Measurements from ENCODE around the gene TTC34. TPM values are rescaled to one million over a fixed set of nuclear protein-coding genes. Genes with fewer than 3 reads are reported as not detected.

Gene TTC34
- total and polyA plus RNA-seq, 2 experiments from 2014 or later, result 0.08 to 0.35 TPM

GRCh38 chr1:2806591-2806990 is 5.1 kb upstream of the TTC34 start (continued):
- TF ChIP-seq ZNF462 (CRISPR knock-in tag; IDR thresholded peaks at IDR 0.05), result no peak
- no peak for TF ChIP-seq ZNF114 (CRISPR knock-in tag; IDR thresholded peaks at IDR 0.05)

GRCh38 chr1:2805801-2806430 is 4.4 kb upstream of the TTC34 start:
- Histone ChIP-seq H3K79me2 (replicated peaks; ENCODE audit: insufficient read depth) (no peaks in the 10 kb centered on the region), H3K9me2 (ENCODE audit: insufficient read depth) (no peaks in the 10 kb centered on the region), H3K27me3 (ENCODE audit: insufficient read depth) (no peaks in the 10 kb centered on the region), H3K4me3 (no peak overlapping the region), H2AFZ (no peak overlapping the region), H3K4me1 (ENCODE audit: insufficient read depth) (no peaks in the 10 kb centered on the region), H3F3A (replicated peaks; ENCODE audit: low read depth) (no peaks in the 10 kb centered on the region), H4K20me1 (replicated peaks; ENCODE audit: insufficient read depth) (no peaks in the 10 kb centered on the region), H3K4me2 (no peak overlapping the region), H3K36me3 (ENCODE audit: insufficient read depth) (no peaks in the 10 kb centered on the region), H3K27ac (ENCODE audit: low read depth) (no peak overlapping the region)
- DNase-seq (ENCODE audit: low spot score) (no peak), ATAC-seq (no peak)
- H3K4me3 Mint-ChIP-seq, result no peak overlapping the region
- H3K27ac Mint-ChIP-seq, result no peak overlapping the region
- peaks cover 59% of the 10 kb centered on the region for H3K9me3 Mint-ChIP-seq
- no peaks in the 10 kb centered on the region for H3K27me3 Mint-ChIP-seq (ENCODE audit: insufficient read depth, low read depth, poor library complexity)
- peaks cover 4% of the 10 kb centered on the region; the same call in 1 of the 3 replicates for H3K36me3 Mint-ChIP-seq (ENCODE audit: low read depth)
- H3K4me1 Mint-ChIP-seq, result no peaks in the 10 kb centered on the region
- TF ChIP-seq ZNF331 (CRISPR knock-in tag; IDR thresholded peaks at IDR 0.05; ENCODE audit: low read depth), result no peak
- TF ChIP-seq EZH2phosphoT487 (IDR thresholded peaks at IDR 0.05; ENCODE audit: unreplicated experiment), result no peak
- no peak for TF ChIP-seq ETS1 (IDR thresholded peaks at IDR 0.05)
- TF ChIP-seq EZH2 (IDR thresholded peaks at IDR 0.05; ENCODE audit: low read depth, unreplicated experiment), result no peak
- TF ChIP-seq POLR2AphosphoS5 (IDR thresholded peaks at IDR 0.05; ENCODE audit: low read depth), result no peak
- no peak for TF ChIP-seq NANOG (IDR thresholded peaks at IDR 0.05; ENCODE audit: borderline replicate concordance)
- no peak for TF ChIP-seq CREB1 (CRISPR knock-in tag; IDR thresholded peaks at IDR 0.05; ENCODE audit: low read depth)
- TF ChIP-seq CTCF (conservative IDR thresholded peaks at IDR 0.05; ENCODE audit: low read depth in 2 of 2), result no peak
- no peak for TF ChIP-seq JUNB (IDR thresholded peaks at IDR 0.05; ENCODE audit: unreplicated experiment)
- no peak for TF ChIP-seq REST (IDR thresholded peaks at IDR 0.05; ENCODE audit: unreplicated experiment)
- no peak for TF ChIP-seq ZNF114 (CRISPR knock-in tag; IDR thresholded peaks at IDR 0.05)
